Lower lobe of right lung (tissue), 2 donors: ENCODE data around the gene MBTPS2. TPM values are rescaled to one million over a fixed set of nuclear protein-coding genes. Genes with fewer than 3 reads are reported as not detected.
A peak's percentile ranks its signal among the peaks of the same experiment; 100 is the strongest.

Experiments
- ATAC-seq, 2 donors: fragments of 200-7000 bp; cut with Tn5 transposase; one replicate each; pipeline ENCODE4 v1.9.1; 2020 to 2022; ENCODE audit warnings: mild to moderate bottlenecking in 2 of 2, moderate library complexity in 2 of 2
- DNase-seq: peaks from one replicate; pipeline ENCODE4 v3.0.0-alpha.2; 2020
- H3K27ac ChIP-seq: fragments of 200-600 bp; one replicate; pipeline ENCODE4 v1.8.0; 2022
- H3K27me3 ChIP-seq: fragments of 200-600 bp; one replicate; pipeline ENCODE4 v1.8.0; 2022; ENCODE audit warnings: low read depth
- H3K36me3 ChIP-seq: fragments of 200-600 bp; one replicate; pipeline ENCODE4 v1.8.0; 2022; ENCODE audit warnings: mild to moderate bottlenecking
- H3K4me1 ChIP-seq: fragments of 200-600 bp; one replicate; pipeline ENCODE4 v1.8.0; 2022
- H3K4me3 ChIP-seq: fragments of 200-600 bp; one replicate; pipeline ENCODE4 v1.8.0; 2022; ENCODE audit warnings: mild to moderate bottlenecking
- H3K9me3 ChIP-seq: fragments of 200-600 bp; one replicate; pipeline ENCODE4 v1.8.0; 2022
- CTCF ChIP-seq: fragments of 200-600 bp; IDR thresholded peaks from one replicate; pipeline ENCODE4 v1.8.0; 2022; ENCODE audit warnings: antibody characterized with exemption, mild to moderate bottlenecking
- intact Hi-C: fragments of 100-400 bp; cut with DNase I; formaldehyde crosslinking; loops from one replicate; pipeline ENCODE4 v1.11.0; 2022
- total RNA-seq: library from RNA; stranded (reverse); fragmentation: NEBNext Ultra II Directional; extraction: Animal tissue kit (Norgen Biotek cat#: 25700); gene quantifications from one replicate; pipeline ENCODE4 v1.2.1, GENCODE V29; 2021
- donor health status: DM: no; HTN: yes; CAD: no; lungs with severe emphysema.

MBTPS2 gene
- total RNA-seq, 1 donor from 2014 or later, result 11.2 TPM

GRCh38 chrX:21840193-21840545 lies 752 bp downstream of the MBTPS2 start:
- peak overlapping the region; percentile 84 for H3K27ac ChIP-seq
- no peaks in the 10 kb centered on the region for H3K9me3 ChIP-seq
- intact Hi-C loops, result no loop called here
- H3K4me1 ChIP-seq, result no peaks in the 10 kb centered on the region
- H3K4me3 ChIP-seq, result peak overlapping the region; percentile 67
- no peaks in the 10 kb centered on the region for H3K27me3 ChIP-seq
- H3K36me3 ChIP-seq, result peaks cover 14% of the 10 kb centered on the region
- ATAC-seq (peak in 1 of 2 donors; percentile 31), DNase-seq (no peak)
- TF ChIP-seq CTCF, result no peak

GRCh38 chrX:21843179-21843578 lies 3.8 kb downstream of the MBTPS2 start:
- H3K27ac ChIP-seq, result no peak overlapping the region
- H3K9me3 ChIP-seq, result no peaks in the 10 kb centered on the region
- no peak for ATAC-seq
- no peak overlapping the region for H3K4me3 ChIP-seq
- no peak for TF ChIP-seq CTCF
- H3K4me1 ChIP-seq, result no peaks in the 10 kb centered on the region
- intact Hi-C loops, result no loop called here
- no peak for DNase-seq
- H3K27me3 ChIP-seq, result no peaks in the 10 kb centered on the region
- H3K36me3 ChIP-seq, result peaks cover 30% of the 10 kb centered on the region

GRCh38 chrX:21845096-21845495 lies 5.7 kb downstream of the MBTPS2 start:
- Histone ChIP-seq H3K4me1 (no peaks in the 10 kb centered on the region), H3K4me3 (no peak overlapping the region), H3K9me3 (no peaks in the 10 kb centered on the region), H3K27ac (no peak overlapping the region), H3K27me3 (no peaks in the 10 kb centered on the region), H3K36me3 (peaks cover 32% of the 10 kb centered on the region)
- DNase-seq (no peak), ATAC-seq (no peak)
- no peak for TF ChIP-seq CTCF
- intact Hi-C loops, result no loop called here

- ATAC-seq (no peak), DNase-seq (no peak)
- no peaks in the 10 kb centered on the region for H3K9me3 ChIP-seq
- no peaks in the 10 kb centered on the region for H3K27me3 ChIP-seq
- intact Hi-C loops, result no loop called here
- H3K36me3 ChIP-seq, result peaks cover 49% of the 10 kb centered on the region
- TF ChIP-seq CTCF, result no peak
- H3K4me3 ChIP-seq, result no peak overlapping the region
- no peaks in the 10 kb centered on the region for H3K4me1 ChIP-seq
- no peak overlapping the region for H3K27ac ChIP-seq
Measured at GRCh38 chrX:21847342-21847741, 7.9 kb downstream of the MBTPS2 start.

- Histone ChIP-seq H3K36me3 (peaks cover 30% of the 10 kb centered on the region), H3K27me3 (no peaks in the 10 kb centered on the region), H3K4me1 (no peaks in the 10 kb centered on the region), H3K4me3 (no peak overlapping the region), H3K27ac (no peak overlapping the region), H3K9me3 (no peaks in the 10 kb centered on the region)
- DNase-seq (no peak), ATAC-seq (no peak)
- intact Hi-C loops, result no loop called here
- TF ChIP-seq CTCF, result no peak
Measured at GRCh38 chrX:21853578-21853977, 14.2 kb downstream of the MBTPS2 start.

GRCh38 chrX:21855937-21856415 lies 16.6 kb downstream of the MBTPS2 start, which contains the start of gene YY2:
Gene YY2, plus strand, starts transcription at chrX:21855987. Its CDS starts 498 bp downstream, at chrX:21856485.
- DNase-seq, result no peak
- TF ChIP-seq CTCF, result no peak
- Histone ChIP-seq H3K36me3 (peaks cover 26% of the 10 kb centered on the region), H3K4me1 (no peaks in the 10 kb centered on the region), H3K4me3 (no peak within 1 kb of the TSS), H3K27ac (no peak within 1 kb of the TSS), H3K27me3 (no peaks in the 10 kb centered on the region), H3K9me3 (no peaks in the 10 kb centered on the region)
- ATAC-seq, result no peak
- intact Hi-C loops, result no loop called here
